H7 (cell line): ENCODE data around the gene CCN5. TPM values are rescaled to one million over a fixed set of nuclear protein-coding genes. Genes with fewer than 3 reads are reported as not detected.
"Not testable (repeated sequence)": the region's sequence is repeated elsewhere in the genome, so short reads cannot be mapped to it uniquely, and the experiment has no call there.

Source experiments
- DNase-seq: peaks from one replicate; pipeline ENCODE4 v3.0.0; 2012
- H3K27me3 ChIP-seq: 2 replicates; pipeline ENCODE4 v1.6.0; 2011; ENCODE audit warnings: mild to moderate bottlenecking, low read length; ENCODE audit not compliant: control insufficient read depth, insufficient read depth
- H3K36me3 ChIP-seq: replicated peaks from 2 replicates; pipeline ENCODE4 v1.5.1; 2011; ENCODE audit warnings: low read length; ENCODE audit not compliant: control insufficient read depth, insufficient read depth
- H3K4me3 ChIP-seq: 2 replicates; pipeline ENCODE4 v1.5.1; 2011; ENCODE audit warnings: low read depth, mild to moderate bottlenecking, control low read depth, low read length, moderate library complexity; ENCODE audit not compliant: insufficient read depth
- total RNA-seq: library from RNA; depleted of rRNA; stranded (reverse); fragments of >200 nt; shearing (Covaris generic); gene quantifications from 2 replicates; pipeline ENCODE4 v1.2.3, GENCODE V29; 2014; rRNA removed

CCN5 gene, protein sequence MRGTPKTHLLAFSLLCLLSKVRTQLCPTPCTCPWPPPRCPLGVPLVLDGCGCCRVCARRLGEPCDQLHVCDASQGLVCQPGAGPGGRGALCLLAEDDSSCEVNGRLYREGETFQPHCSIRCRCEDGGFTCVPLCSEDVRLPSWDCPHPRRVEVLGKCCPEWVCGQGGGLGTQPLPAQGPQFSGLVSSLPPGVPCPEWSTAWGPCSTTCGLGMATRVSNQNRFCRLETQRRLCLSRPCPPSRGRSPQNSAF
- total RNA-seq = not detected in 2 replicates

DNA sequence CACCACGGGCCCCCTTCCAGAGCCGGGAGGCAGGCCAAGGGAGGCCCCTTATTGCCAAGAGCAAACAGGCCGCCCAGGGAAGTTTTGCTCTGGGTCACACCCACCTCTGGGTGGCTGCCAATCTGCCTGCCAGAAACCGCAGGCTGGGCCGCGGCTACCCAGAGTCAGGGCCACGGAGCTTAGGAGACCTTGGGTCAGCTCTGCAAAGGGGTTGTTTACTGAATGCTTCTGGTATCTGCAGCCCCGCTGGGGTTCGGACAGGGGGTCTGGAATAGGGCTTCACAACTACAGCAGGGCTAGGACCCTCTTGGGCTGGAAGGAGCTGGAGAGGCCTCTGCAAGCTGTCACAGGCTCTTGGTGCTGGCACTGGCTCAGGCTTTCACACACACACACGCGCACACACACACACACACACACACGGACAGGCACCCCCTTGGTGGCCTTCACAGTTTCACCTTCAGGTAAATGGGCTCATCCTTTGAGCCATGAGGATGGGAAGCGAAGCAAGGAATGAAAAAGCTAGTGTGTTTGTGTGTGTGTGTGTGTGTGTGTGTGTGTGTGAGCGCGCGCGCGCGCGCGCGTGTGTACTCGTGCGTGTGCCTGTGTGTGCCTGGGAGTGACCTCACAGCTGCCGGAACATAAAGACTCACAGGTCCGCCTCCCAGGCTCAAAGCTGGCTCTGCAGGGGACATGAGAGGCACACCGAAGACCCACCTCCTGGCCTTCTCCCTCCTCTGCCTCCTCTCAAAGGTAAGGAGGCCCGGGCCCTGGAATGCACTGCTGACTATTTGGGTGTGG lies at the start of gene CCN5:
Gene CCN5 (plus strand): TSS at position 669 of the 798 bp plus-strand sequence. CDS start 22 bp downstream, at position 691.
- Histone ChIP-seq H3K36me3 (no peaks in the 10 kb centered on the region), H3K27me3 (no peaks in the 10 kb centered on the region), H3K4me3 (no peak within 1 kb of the TSS)
- no peak for DNase-seq

DNA sequence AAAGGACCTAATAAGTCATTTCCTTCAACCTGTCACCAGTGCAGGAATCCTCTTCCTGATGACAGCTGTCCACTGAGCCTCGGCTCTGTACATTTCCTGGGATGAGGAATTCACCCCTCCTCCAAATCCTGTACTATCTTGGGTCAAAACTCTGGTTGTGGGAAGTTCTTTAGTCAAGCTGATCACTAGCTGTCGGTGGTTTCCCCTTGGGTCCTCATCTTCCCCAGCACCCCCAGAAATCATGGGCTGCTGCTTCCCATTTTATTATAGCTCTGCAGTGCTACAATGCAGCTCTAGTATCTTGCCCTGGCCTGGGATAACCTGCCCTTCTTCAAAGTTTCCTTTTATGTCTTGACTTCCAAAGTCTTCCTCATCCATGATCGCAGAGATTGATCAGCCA lies 49.1 kb upstream of the CCN5 start:
- no peak overlapping the region for H3K4me3 ChIP-seq
- no peaks in the 10 kb centered on the region for H3K27me3 ChIP-seq
- no peak for DNase-seq
- no peaks in the 10 kb centered on the region for H3K36me3 ChIP-seq

DNA sequence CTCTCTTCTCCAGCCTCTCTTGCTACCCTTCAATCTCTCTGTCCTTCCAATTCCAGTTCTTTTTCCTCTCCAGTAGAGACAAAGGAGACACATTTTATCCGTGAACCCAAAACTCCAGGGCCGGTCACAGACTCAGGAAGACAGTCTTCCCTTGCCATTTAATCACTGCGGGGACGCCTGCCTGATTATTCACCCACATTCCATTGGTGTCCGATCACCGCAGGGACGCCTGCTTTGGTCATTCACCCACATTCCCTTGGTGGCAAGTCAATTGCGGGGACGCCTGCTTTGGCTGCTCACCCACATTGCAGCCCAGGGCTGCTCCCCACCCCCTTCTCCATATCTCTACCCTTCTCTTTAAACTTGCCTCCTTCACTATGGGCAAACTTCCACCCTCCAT lies 44.3 kb upstream of the CCN5 start:
- DNase-seq, H3K27me3 ChIP-seq, H3K4me3 ChIP-seq, H3K36me3 ChIP-seq: not testable (repeated sequence)

DNA sequence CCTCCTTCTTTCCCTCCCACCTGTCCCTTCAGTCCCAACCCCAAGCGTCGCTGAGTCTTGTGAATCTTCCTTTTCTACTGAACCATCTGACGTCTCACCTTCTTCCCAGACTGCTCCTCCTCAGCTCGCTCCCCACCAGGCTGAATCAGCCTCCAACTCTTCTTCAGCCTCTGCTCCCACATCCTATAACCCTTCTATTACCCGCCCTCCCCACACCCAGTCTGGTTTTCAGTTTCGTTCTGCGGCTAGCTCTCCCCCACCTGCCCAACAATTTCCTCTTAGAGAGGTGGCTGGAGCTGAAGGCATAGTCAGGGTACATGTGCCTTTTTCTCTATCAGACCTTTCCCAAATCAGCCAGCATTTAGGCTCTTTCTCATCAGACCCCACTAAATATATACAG lies 43.6 kb upstream of the CCN5 start:
- not testable (repeated sequence) for H3K4me3 ChIP-seq, DNase-seq, H3K36me3 ChIP-seq, H3K27me3 ChIP-seq

DNA sequence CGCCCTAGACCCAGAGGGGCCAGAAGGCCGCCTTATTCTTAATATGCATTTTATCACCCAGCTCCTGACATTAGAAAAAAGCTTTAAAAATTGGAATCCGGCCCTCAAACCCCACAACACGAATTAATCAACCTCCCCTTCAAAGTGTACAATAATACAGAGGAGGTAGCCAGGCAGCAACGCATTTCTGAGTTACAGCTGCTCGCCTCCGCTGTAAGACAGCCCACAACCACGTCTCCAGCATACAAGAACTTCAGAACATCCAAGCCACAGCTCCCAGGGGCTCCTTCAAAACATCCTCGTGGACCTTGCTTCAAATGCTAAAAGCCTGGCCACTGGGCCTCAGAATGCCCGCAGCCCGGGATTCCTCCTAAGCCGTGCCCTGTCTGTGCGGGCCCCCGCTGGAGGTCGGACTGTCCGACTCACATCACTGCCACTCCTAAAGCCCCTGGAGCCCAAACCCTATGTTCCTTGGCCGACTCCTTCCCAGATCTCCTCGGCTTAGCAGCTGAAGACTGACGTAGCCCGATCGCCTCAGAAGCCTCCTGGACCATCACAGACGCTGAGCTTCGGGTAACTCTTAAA lies 42.8 kb upstream of the CCN5 start:
- H3K27me3 ChIP-seq, H3K4me3 ChIP-seq, DNase-seq, H3K36me3 ChIP-seq: not testable (repeated sequence)

DNA sequence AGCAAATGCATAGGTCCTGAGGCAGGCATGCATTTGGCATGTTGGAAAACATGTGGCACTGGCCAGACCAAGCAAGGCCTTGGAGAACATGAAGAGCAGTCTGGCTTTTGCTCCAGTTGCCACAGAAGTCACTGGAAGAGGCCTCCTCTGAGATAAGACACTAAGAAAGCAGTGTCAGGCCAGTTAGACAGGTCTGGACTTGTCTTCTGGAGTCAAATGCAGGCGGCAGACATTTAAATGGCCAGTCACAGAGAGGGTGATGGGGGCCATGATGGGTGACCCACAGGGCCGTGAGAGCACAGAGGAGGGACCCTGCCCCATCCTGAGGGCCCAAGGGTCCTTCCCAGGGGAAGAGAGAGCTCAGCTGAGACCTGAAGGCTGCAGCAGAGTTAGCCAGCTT lies 36.9 kb upstream of the CCN5 start:
- Histone ChIP-seq H3K36me3 (no peaks in the 10 kb centered on the region), H3K27me3 (no peaks in the 10 kb centered on the region), H3K4me3 (no peak overlapping the region)
- no peak for DNase-seq

DNA sequence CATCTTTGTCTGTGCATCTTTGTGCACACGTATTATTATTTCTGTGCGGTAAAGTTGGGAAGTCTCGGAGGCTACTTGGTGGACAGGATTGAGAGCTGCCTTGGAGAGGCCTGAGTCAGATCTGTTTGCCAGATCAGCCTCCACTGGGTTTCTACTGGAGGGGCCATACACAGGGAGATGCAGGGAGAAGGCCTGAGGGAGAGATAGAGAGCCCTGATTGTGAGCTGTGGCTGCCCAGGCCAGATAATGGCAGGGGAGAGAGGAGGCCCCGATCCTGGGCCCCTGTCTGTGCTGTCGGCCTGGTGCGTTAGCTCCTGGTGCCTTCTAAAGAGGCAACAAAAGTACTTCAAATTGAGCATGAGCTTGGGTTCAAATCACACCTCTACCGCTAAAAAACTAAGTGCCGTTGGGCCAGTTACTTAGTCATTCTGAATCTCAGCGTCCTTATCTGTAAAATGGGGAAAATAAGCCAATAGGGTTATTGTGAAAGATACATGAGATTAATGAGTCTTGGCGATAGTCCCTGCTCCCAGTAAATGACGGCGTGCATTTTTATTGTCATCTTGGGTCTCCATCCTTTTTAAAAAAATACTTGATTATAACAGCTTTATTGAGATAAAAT lies 36.1 kb upstream of the CCN5 start:
- no peak for DNase-seq
- Histone ChIP-seq H3K4me3 (no peak overlapping the region), H3K27me3 (no peaks in the 10 kb centered on the region)

DNA sequence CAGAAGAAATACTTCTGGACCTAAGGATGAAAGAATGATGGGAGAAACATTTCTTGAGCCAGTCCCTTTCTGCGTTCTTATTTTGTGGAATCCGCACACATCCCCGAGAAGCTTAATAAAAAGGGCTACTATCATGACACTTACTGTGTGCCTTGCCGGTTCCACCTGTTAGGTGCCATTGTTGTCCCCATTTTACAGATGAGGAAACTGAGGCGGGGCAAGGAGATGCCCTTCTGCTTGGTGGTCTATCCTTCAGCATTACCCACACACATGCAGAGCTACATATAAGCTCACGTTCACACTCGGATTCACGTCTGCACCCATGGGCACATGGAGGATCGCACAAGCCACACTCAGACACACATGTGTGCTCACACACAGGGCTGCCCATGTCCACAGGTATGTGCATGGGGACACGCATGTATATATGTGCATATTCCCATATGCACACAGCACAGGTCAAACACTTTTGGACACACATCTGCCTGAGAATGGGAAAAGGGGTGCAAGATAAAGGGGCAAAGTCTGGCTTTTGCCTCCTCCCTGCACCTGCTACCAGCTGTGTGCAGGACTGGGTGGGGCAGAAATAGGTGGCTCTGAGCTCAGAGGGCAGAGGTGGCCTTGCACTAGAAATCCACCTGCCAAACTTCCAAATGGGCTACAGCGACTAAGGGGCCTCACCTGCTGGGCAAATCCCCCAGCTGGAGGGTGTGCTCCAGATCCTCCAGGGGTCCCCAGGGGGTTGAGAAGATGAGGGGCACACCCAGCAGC lies 33.2 kb upstream of the CCN5 start:
- no peaks in the 10 kb centered on the region; the same call in 1 of the 2 replicates for H3K27me3 ChIP-seq
- H3K36me3 ChIP-seq = no peaks in the 10 kb centered on the region
- DNase-seq = no peak
- no peak overlapping the region for H3K4me3 ChIP-seq

More for the DNA sequence above, 36.1 kb upstream of the CCN5 start:
- no peaks in the 10 kb centered on the region for H3K36me3 ChIP-seq

DNA sequence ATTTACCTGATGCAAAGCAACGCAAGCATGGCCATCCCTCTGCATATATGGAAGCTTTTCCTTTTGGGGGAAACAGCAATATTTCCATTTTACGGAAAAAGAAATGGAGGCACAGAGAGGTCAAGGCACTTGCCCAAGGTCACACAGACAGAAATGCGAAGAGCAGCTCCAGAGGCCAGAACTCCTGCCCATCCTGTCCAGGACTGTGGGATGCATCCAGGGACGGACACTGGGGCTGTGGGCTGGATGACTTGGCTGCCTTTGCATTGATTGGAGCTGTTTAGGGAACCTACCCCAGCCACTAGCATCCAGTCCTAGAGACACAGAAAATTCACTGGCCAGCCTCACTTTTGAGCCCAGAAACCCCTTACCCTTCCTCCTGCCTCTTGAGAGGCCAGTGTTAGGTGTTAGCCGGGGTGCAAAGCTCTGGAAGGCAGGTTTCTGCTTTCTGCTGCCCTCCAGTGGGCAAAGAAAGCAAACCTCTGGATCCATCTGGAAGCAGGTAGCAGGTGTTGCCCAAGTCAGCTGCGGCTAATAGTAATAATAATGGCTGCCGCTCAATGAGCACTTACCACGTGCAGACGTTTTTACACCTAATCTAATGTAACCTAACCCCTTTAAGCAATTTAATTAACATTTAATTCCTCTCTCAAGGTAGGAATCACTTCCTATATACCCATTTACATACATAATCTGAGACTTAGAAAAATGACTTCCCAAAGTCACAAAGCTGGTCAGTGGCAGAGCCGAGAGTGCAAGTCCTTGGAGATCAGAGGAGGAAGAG lies 31.7 kb upstream of the CCN5 start:
- Histone ChIP-seq H3K4me3 (no peak overlapping the region), H3K36me3 (no peaks in the 10 kb centered on the region), H3K27me3 (no peaks in the 10 kb centered on the region; the same call in 1 of the 2 replicates)
- DNase-seq = peak; percentile 90

DNA sequence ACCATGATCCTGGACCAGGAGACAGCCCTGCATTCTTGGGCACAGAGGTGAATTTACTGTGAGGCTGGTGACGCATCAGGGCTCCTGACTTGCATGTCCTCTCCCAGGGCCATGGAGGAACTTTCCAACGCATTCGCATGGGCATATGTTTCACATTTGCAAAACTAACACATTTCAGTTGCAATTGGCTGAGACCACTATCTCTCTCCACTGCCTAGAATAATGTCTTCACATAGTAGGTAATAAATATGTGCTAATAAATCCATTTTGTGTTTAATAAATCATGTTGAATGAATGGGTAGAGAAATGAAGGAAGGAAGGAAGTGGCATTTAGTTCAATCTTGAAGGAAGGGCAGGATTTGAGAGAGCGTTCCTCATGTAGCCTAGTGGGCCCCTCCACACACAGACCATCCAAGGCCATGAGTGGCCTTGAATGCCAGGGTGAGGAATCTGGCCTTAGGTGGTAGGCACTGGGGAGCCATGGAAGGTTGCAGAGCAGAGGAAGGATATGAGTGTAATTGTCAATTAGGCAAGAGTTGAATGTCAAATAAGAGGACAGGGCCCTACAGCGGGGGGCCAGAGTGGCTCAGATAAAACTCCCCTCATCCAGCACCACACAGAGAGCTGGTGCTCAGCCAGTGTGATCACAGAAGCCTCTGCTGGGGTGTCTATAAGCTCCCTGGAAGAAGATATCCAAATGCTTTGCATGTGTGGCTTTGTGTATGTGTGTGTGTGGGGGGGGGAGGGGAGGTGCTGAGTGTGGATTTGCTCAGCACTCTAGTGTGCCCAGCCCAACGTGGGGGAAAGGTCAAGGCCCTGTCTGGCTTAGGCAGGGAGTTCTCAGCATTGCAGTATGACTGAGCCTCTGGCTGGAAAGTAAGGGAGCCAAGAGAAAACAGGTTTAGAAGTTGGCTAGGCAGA lies 30.9 kb upstream of the CCN5 start:
- Histone ChIP-seq H3K27me3 (no peaks in the 10 kb centered on the region; the same call in 1 of the 2 replicates), H3K4me3 (no peak overlapping the region), H3K36me3 (no peaks in the 10 kb centered on the region)
- no peak for DNase-seq

DNA sequence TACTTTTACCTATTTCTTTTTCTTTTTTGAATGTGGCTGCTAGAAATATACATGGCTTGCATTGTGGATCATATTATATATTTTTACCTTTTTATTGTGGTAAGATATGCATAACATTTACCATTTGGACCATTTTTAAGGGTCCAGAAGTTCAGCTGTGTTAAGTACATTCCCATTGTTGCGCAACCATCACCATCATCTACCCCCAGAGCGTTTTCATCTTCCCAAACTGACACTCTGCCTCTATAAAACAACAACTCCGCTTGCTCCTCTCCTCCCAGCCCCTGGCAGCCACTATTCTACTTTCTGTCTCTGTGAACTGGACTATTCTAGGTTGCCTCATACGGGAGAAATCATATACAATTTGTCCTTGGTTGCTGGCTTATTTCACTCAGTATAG lies 28.2 kb upstream of the CCN5 start:
- no peaks in the 10 kb centered on the region for H3K36me3 ChIP-seq

DNA sequence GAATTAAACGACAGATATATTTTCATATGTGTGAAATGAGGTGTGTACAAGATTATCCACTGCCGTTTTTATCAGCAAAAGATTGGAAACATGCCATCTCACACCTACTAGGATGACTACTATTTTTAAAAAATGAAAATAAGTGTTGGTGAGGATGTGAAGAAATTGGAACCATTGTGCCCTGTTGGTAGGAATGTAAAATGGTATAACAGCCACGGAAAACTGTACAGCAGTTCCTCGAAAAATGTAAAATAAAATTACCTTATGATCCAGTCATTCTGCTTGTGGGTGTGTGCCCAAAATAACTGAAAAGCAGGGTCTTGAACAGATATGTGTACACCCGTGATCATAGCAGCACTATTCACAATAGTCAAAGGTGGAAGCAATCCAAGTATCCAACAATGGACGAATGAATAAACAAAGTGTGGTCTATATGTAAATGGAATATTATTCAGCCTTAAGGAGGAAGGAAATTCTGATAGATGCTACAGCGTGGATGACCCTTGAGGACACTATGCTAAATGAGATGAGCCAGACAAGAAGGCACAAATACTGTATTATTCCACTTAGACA lies 27.0 kb upstream of the CCN5 start:
- Histone ChIP-seq H3K27me3 (no peaks in the 10 kb centered on the region; the same call in 1 of the 2 replicates), H3K36me3 (no peaks in the 10 kb centered on the region), H3K4me3 (no peak overlapping the region)
- DNase-seq = no peak

More for the DNA sequence above, 28.2 kb upstream of the CCN5 start:
- Histone ChIP-seq H3K4me3 (no peak overlapping the region), H3K27me3 (no peaks in the 10 kb centered on the region; the same call in 1 of the 2 replicates)
- no peak for DNase-seq
